ENCODE measurements around the gene MPC1L.
"Not testable (repeated sequence)": the region's sequence is repeated elsewhere in the genome, so short reads cannot be mapped to it uniquely, and the experiment has no call there.

Gene MPC1L

GRCh38 chrX:40623139-40623536, at the start of gene MPC1L:
MPC1L (plus strand) TSS chrX:40623428; CDS start chrX:40623566, 138 bp downstream.
- DNase-seq, result no peak

GRCh38 chrX:40573763-40574162, 49.5 kb upstream of the MPC1L start:
- peak; percentile 20 to 23 for DNase-seq

GRCh38 chrX:40575411-40575810, 47.8 kb upstream of the MPC1L start:
- DNase-seq, result not testable (repeated sequence)

- no peak for DNase-seq
Observed at GRCh38 chrX:40576291-40576690, 46.9 kb upstream of the MPC1L start.

- no peak for DNase-seq
Observed at GRCh38 chrX:40578039-40578695, 45.1 kb upstream of the MPC1L start.

- no peak for DNase-seq
Observed at GRCh38 chrX:40579141-40579540, 44.1 kb upstream of the MPC1L start.

GRCh38 chrX:40579900-40580536, 43.2 kb upstream of the MPC1L start:
- DNase-seq, result no peak

GRCh38 chrX:40580537-40581335, 42.5 kb upstream of the MPC1L start, which contains the start of gene ATP6AP2:
ATP6AP2 (plus strand) TSS chrX:40580970; CDS start chrX:40581066, 96 bp downstream.
- DNase-seq, result peak; percentile 87 to 88

GRCh38 chrX:40581336-40581920, 41.8 kb upstream of the MPC1L start:
- no peak for DNase-seq

- DNase-seq, result not testable (repeated sequence)
Observed at GRCh38 chrX:40582178-40582577, 41.0 kb upstream of the MPC1L start.

- DNase-seq, result no peak
Observed at GRCh38 chrX:40582811-40583210, 40.4 kb upstream of the MPC1L start.

GRCh38 chrX:40587623-40588022, 35.6 kb upstream of the MPC1L start:
- DNase-seq, result not testable (repeated sequence)

GRCh38 chrX:40589616-40590321, 33.5 kb upstream of the MPC1L start:
- peak; percentile 9 to 22 for DNase-seq

- DNase-seq, result no peak
Observed at GRCh38 chrX:40603446-40603845, 19.8 kb upstream of the MPC1L start.

- no peak for DNase-seq
Observed at GRCh38 chrX:40607381-40607780, 15.8 kb upstream of the MPC1L start.

- no peak for DNase-seq
Observed at GRCh38 chrX:40612511-40612910, 10.7 kb upstream of the MPC1L start.

- DNase-seq, result no peak
Observed at GRCh38 chrX:40615976-40616375, 7.3 kb upstream of the MPC1L start.

- no peak for DNase-seq
Observed at GRCh38 chrX:40617566-40617965, 5.7 kb upstream of the MPC1L start.

GRCh38 chrX:40622479-40623138, 619 bp upstream of the MPC1L start:
- no peak for DNase-seq

GRCh38 chrX:40623665-40624064, 437 bp downstream of the MPC1L start:
- DNase-seq, result no peak

- DNase-seq, result no peak
Observed at GRCh38 chrX:40625294-40625693, 2.1 kb downstream of the MPC1L start.

- DNase-seq, result no peak
Observed at GRCh38 chrX:40628506-40628905, 5.3 kb downstream of the MPC1L start.
